Mammary epithelial cell (primary cell): ENCODE measurements around the gene SORCS2.

Experiments
- EZH2 ChIP-seq: IDR thresholded peaks from 2 replicates; pipeline ENCODE4 v1.6.1; 2012; ENCODE audit warnings: low read length, inconsistent platforms, borderline replicate concordance
- TF ChIP-seq, protein P1 (sequence below), 2 donors: IDR thresholded peaks in 1 of 2; conservative IDR thresholded peaks in 1 of 2; 2 replicates each; pipeline ENCODE4 v1.5.1; 2011 to 2012; ENCODE audit warnings: inconsistent platforms in 2 of 2, low read length in 2 of 2, mild to moderate bottlenecking in 2 of 2, control low read depth in 1 of 2, low read depth in 1 of 2; ENCODE audit not compliant: insufficient read depth in 1 of 2; ENCODE audit errors: extremely low read depth in 1 of 2

GRCh38 chr4:7631288-7632014 is 439.1 kb downstream of the SORCS2 start:
- TF ChIP-seq, protein P1, sequence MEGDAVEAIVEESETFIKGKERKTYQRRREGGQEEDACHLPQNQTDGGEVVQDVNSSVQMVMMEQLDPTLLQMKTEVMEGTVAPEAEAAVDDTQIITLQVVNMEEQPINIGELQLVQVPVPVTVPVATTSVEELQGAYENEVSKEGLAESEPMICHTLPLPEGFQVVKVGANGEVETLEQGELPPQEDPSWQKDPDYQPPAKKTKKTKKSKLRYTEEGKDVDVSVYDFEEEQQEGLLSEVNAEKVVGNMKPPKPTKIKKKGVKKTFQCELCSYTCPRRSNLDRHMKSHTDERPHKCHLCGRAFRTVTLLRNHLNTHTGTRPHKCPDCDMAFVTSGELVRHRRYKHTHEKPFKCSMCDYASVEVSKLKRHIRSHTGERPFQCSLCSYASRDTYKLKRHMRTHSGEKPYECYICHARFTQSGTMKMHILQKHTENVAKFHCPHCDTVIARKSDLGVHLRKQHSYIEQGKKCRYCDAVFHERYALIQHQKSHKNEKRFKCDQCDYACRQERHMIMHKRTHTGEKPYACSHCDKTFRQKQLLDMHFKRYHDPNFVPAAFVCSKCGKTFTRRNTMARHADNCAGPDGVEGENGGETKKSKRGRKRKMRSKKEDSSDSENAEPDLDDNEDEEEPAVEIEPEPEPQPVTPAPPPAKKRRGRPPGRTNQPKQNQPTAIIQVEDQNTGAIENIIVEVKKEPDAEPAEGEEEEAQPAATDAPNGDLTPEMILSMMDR (conservative IDR thresholded peaks at IDR 0.05 in 1 of 2, IDR thresholded peaks at IDR 0.05 in 1 of 2; ENCODE audit: extremely low read depth in 1 of 2, insufficient read depth in 1 of 2, low read depth in 1 of 2, low read length in 2 of 2): no peak
- TF ChIP-seq EZH2: no peak
